Cardiac fibroblast (primary cell): Measurements from ENCODE around the gene TCL1A.
"Not testable (repeated sequence)": the region's sequence is repeated elsewhere in the genome, so short reads cannot be mapped to it uniquely, and the experiment has no call there.

Experiments
- DNase-seq, 2 donors: peaks; one replicate each; pipeline versions ENCODE4 v3.0.0 to v3.0.0-alpha.2; 2010; ENCODE audit warnings: low read depth in 2 of 2
- H3K4me3 ChIP-seq, 2 donors: replicated peaks in 1 of 2; 1 replicate in 1 of 2; 2 replicates in 1 of 2; pipeline ENCODE4 v1.5.1; 2011; ENCODE audit warnings: low read depth in 2 of 2, low read length in 2 of 2, mild to moderate bottlenecking in 2 of 2, moderate library complexity in 1 of 2
- TF ChIP-seq, protein P1 (sequence below): IDR thresholded peaks from one replicate; pipeline ENCODE4 v1.5.1; 2011; ENCODE audit warnings: low read depth, mild to moderate bottlenecking, low read length, inconsistent platforms

TCL1A gene

DNA sequence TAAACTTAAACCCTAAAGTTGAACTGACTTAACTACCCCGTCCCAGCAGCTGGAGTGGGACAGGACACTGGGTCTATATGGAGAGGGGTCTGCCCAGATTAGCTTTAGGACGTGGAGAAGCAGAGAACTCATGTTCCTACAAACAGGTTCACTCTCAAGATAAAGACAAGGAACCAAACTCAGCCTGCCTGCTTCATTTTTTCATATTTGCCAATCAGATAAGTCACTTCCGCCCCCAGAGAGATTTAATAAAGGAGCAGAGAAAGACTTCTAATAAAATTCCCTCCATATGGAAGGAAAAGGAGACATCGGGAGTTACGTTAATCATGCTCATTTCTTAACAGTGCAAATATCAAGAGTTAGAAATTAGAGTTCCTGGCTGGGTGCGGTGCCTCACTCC, 42.2 kb upstream of the TCL1A start:
- no peak overlapping the region for H3K4me3 ChIP-seq
- no peak for DNase-seq
- TF ChIP-seq, protein P1, sequence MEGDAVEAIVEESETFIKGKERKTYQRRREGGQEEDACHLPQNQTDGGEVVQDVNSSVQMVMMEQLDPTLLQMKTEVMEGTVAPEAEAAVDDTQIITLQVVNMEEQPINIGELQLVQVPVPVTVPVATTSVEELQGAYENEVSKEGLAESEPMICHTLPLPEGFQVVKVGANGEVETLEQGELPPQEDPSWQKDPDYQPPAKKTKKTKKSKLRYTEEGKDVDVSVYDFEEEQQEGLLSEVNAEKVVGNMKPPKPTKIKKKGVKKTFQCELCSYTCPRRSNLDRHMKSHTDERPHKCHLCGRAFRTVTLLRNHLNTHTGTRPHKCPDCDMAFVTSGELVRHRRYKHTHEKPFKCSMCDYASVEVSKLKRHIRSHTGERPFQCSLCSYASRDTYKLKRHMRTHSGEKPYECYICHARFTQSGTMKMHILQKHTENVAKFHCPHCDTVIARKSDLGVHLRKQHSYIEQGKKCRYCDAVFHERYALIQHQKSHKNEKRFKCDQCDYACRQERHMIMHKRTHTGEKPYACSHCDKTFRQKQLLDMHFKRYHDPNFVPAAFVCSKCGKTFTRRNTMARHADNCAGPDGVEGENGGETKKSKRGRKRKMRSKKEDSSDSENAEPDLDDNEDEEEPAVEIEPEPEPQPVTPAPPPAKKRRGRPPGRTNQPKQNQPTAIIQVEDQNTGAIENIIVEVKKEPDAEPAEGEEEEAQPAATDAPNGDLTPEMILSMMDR, result no peak

DNA sequence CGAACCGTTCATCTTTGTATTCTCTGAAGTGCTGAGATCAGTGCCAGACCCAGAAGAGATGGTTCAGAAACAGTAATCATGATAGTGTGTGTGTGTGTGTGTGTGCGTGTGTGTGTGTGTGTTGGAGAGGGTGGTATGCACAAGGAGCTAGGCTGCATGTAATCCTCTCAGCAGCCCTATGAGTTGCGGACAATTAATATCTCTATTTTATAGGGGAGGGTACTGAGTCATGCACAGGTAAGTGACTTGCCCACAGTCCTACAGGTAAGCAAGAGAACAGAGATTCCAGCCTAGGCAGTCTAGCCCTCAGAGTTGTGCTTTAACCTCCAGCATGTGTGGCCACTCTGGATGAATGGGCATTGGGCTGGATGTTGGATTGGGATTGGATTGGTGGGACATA, 27.9 kb upstream of the TCL1A start:
- H3K4me3 ChIP-seq, result no peak overlapping the region
- DNase-seq, result no peak
- TF ChIP-seq, protein P1, result no peak

DNA sequence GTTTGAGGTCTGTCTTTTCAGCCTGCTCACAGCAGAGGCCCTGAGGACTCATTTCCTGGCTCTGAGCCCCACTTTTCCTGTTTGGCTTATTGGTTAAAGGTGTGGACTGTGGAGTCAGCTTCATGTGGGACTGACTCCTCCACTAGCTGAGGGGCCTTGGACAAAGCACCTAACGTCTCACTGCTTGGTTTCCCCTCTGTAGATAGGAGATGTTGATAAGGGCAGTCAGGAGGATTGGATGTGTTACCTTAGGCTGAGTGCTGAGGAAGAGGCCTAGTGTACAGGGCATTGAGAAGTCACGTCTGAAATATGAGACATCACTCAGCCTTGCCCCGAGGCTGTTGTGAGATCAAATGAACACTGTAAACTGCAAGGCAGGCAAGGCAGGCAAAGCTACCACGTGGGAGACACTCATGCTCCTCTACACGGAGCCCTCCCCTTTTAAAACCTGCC, 27.1 kb upstream of the TCL1A start:
- DNase-seq, result no peak
- TF ChIP-seq, protein P1, result no peak
- H3K4me3 ChIP-seq, result no peak overlapping the region

DNA sequence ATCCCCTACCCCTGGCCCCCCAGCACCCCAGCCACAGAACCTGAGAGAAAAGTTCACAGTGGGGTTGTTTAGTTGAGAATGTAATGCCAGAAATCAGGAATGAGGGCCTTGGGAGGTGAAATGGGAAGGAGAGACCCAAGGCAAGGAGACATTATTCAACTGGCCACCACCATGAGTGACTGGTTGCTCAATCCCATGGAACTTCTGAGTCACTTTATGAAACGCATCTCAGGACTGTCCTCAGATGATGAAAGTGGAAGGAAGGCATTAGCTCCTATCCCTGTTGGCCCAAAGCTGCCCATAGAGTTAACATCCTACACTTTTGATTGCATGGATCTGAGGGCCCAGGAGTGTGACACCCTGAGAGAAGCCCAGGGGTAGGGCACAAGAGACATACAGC, 25.4 kb upstream of the TCL1A start:
- no peak overlapping the region for H3K4me3 ChIP-seq
- TF ChIP-seq, protein P1, result no peak
- no peak for DNase-seq

DNA sequence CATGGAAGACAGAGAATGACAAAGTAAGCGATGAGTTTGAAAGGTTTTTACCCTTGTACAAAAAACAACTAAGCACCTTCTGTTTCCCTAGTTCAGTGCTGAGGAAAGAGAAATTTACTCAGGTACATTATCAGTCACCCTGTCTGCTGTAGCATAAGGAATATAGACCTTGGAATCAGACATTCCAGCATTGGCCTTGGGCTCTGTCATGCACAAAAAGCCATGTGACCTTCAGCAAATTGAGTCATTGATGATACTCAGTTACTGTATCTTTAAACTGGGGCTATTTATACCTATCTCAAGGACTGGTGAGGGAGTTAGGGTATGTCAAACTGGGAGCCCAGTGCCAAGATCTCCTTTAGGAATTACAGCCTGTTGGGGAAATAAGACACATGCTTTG, 19.3 kb upstream of the TCL1A start:
- DNase-seq, result no peak
- TF ChIP-seq, protein P1, result no peak
- no peak overlapping the region for H3K4me3 ChIP-seq

DNA sequence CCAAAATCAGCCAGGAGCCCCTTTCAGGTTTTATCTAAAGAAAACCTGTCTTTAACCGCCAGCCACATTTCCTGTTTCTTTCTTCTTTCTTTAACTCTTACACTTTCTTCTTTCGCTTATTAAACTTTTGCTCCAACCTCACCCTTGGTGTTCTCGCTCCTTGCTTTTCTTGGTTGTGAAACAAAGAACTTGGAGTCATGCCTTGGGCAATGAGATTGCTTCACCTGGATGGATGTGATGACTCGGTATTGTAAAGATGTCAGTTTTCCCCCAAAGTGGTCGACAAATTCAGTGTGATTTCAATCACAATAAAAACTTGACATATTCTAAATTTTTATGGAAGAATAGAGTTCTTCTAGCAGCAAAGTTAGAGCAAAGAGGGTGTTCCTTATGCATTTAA, 16.2 kb upstream of the TCL1A start:
- H3K4me3 ChIP-seq, result no peak overlapping the region
- TF ChIP-seq, protein P1, result no peak
- no peak for DNase-seq

DNA sequence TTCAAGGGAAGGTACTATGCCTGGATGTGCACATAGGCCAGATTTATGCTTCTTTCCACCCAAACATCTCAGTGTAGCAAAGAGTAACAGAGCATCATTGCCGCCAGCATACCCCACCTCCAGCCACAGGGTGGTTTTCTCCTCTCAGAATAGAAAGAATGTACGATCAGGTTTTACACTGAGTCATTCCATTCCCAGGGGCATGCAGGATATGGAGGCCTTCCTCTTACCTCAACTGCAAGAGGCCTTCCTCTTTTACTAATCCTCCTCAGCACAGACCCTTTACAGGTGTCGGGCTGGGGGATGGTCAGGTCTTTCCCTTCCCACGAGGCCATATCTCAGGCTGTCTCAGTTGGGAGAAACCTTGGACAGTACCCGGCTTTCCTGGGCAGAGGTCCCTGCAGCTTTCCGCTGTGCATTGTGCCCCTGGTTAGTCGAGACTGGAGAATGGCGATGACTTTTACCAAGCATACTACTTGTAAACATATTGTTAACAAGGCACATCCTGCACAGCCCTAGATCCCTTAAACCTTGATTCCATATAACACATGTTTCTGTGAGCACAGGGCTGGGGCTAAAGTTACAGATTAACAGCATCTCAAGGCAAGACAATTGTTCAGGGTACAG, 15.6 kb upstream of the TCL1A start:
- H3K4me3 ChIP-seq, DNase-seq: not testable (repeated sequence)
